Chondrocyte (in vitro differentiated cells): ENCODE results near the gene MUL1. TPM values are rescaled to one million over a fixed set of nuclear protein-coding genes. Genes with fewer than 3 reads are reported as not detected.

Experiments used
- DNase-seq: peaks from one replicate; pipeline ENCODE4 v3.0.0; 2021; ENCODE audit warnings: mixed read lengths, low spot score
- H3K27ac Mint-ChIP-seq: one replicate; pipeline ENCODE4 v1.8.0; 2021; ENCODE audit warnings: mild to moderate bottlenecking, moderate library complexity, mixed read lengths; ENCODE audit not compliant: unreplicated experiment
- H3K27me3 Mint-ChIP-seq: 2 replicates; pipeline ENCODE4 v1.8.0; 2021; ENCODE audit warnings: low read depth, mixed read lengths
- H3K36me3 Mint-ChIP-seq: 2 replicates; pipeline ENCODE4 v1.8.0; 2021; ENCODE audit warnings: low read depth, mixed read lengths
- H3K4me1 Mint-ChIP-seq: 2 replicates; pipeline ENCODE4 v1.8.0; 2021; ENCODE audit warnings: low read depth, mild to moderate bottlenecking, mixed read lengths
- H3K4me3 Mint-ChIP-seq: one replicate; pipeline ENCODE4 v1.8.0; 2021; ENCODE audit warnings: mild to moderate bottlenecking, moderate library complexity, mixed read lengths; ENCODE audit not compliant: unreplicated experiment
- H3K9me3 Mint-ChIP-seq: 2 replicates; pipeline ENCODE4 v1.8.0; 2021; ENCODE audit warnings: low read depth, mixed read lengths
- CTCF ChIP-seq: fragments of 200-600 bp; sonication (generic); IDR thresholded peaks from 2 replicates; pipeline ENCODE4 v1.5.0; 2021; ENCODE audit warnings: antibody characterized with exemption, mild to moderate bottlenecking, moderate library complexity
- total RNA-seq: library from RNA; stranded (reverse); gene quantifications from 3 replicates; pipeline ENCODE4 v1.2.1, GENCODE V29; 2021

The MUL1 gene
- total RNA-seq, 1 donor from 2014 or later, result 38.2 TPM

DNA sequence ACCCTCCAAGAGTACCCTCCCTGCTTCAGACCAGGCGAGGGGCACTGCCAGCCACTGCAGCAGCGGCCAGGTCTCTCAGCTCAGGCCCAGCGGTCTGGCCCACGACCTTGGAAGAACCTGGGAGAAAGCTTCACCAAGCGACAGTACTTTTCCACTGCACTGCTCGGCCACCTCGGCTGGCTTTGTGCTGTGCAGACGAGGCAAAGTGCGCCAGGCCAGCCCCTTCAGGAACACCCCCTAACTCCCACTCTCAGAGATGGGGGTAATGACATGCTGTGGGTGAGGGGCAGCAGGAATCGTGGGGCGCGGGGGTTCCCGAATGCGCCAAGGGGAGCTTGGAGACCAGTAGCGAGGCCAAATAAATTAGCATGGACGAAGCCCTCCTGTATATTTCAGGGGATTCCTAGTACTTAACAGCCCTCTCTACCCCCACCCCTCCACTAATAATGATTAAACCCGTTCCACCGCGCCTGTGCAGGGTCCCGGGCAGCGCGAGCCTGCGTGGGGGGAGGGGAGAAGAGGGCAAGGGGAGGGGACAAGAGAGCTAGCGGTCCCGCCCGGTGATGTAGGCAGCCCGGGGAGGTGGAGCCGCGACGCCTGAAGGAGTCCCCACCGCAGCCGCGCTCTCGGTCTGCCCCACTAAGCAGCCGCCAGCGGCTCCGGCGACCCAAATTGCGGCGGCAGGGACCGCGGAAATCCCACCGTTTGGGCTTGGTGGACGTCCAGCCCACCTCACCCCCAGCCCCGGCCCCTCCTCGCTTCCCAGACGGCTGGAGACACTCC lies 44.2 kb upstream of the MUL1 start, which contains the start of gene FAM43B:
Gene FAM43B (plus strand): TSS at position 629 of the 783 bp plus-strand sequence. CDS start 401 bp downstream, outside the sequence.
- Mint-ChIP-seq H3K4me3 (peak within 1 kb of the TSS; percentile 67), H3K9me3 (no peaks in the 10 kb centered on the region), H3K27me3 (peaks cover 20% of the 10 kb centered on the region), H3K27ac (no peak within 1 kb of the TSS), H3K4me1 (peaks cover 11% of the 10 kb centered on the region), H3K36me3 (no peaks in the 10 kb centered on the region)
- no peak for DNase-seq
- no peak for TF ChIP-seq CTCF

DNA sequence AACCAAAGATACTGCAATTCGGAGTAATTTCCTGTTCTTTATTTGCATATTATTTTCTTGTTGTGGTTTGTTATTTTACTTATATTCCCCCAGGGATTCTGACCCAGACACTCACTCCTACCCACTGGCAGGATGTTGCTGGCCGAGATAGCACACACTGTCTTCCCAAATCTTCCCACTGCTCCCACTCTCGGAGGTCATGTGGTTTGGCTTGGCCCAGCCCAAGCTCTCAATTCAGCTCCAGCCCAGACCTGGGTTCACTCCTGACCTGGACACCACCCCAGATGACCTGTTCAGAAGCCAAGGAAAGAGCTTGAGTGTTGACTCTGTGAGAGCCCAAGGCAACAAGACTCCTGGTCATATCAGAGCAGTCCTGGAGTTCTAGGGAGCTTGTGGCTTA lies 43.2 kb upstream of the MUL1 start:
- Mint-ChIP-seq H3K27me3 (peaks cover 26% of the 10 kb centered on the region), H3K27ac (no peak overlapping the region), H3K9me3 (no peaks in the 10 kb centered on the region), H3K4me3 (no peak overlapping the region), H3K36me3 (no peaks in the 10 kb centered on the region), H3K4me1 (peaks cover 11% of the 10 kb centered on the region)
- DNase-seq, result no peak
- TF ChIP-seq CTCF, result no peak

DNA sequence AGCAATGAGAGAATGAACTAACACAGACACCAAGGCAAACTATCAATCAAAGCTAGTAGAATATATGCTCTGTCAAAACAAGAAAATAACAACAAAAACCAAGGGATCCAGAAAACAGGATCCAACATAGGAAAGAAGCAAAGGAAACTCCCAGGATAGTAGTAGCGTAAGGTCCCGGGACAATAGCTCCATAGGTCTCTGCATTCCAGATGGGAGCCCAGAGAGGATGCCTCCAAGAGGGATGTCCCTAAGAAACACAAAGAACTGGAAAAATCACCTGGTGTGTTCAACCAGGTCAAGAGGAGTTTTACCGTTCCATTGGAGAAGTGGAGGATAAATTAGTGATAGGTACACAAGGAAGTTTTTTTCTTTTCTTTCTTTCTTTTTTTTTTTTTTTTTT lies 38.7 kb upstream of the MUL1 start:
- H3K9me3 Mint-ChIP-seq, result no peaks in the 10 kb centered on the region
- H3K27ac Mint-ChIP-seq, result no peak overlapping the region
- H3K36me3 Mint-ChIP-seq, result no peaks in the 10 kb centered on the region
- no peak for TF ChIP-seq CTCF
- H3K4me1 Mint-ChIP-seq, result no peaks in the 10 kb centered on the region
- no peak for DNase-seq
- H3K4me3 Mint-ChIP-seq, result no peak overlapping the region
- peaks cover 58% of the 10 kb centered on the region for H3K27me3 Mint-ChIP-seq

GRCh38 chr1:20540281-20540680 lies 32.3 kb upstream of the MUL1 start:
- no peaks in the 10 kb centered on the region for H3K9me3 Mint-ChIP-seq
- H3K4me1 Mint-ChIP-seq, result no peaks in the 10 kb centered on the region
- no peak for DNase-seq
- H3K27me3 Mint-ChIP-seq, result peaks cover 71% of the 10 kb centered on the region
- peaks cover 3% of the 10 kb centered on the region for H3K36me3 Mint-ChIP-seq
- no peak for TF ChIP-seq CTCF
- no peak overlapping the region for H3K4me3 Mint-ChIP-seq
- H3K27ac Mint-ChIP-seq, result no peak overlapping the region

DNA sequence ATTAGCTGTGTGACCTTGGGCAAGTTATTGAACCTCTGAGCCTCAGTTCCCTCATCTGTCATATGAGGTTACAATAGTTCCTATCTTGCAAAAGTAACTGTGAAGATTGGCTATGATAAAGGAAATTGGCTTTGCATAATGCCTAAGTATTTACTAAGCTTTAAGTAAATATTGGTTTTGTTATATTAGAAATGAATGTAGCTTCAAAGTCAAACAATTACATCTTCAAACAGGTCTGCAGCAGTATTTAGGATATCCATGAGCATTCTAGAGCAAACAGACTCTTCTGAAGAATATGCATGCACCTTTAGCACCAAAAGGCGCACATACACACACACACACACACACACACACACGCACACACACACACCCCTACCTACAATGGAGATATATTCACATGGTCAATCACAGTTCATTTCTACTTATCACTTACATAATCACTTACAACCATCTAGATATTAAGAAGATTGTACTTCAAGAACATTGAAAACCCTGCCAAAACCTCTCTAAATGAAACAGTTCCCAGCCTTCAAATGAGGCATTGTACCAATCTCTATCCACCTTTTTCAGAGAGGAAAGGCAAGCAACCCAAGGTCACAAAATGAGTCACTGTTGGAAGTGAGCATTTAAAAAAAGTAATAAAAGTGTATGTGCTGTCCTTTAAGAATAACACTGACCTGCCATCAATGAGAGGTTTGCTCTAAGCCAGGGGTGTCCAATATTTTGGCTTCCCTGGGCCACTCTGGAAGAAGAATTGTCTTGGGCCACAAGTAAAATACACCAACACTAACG lies 31.0 kb upstream of the MUL1 start:
- H3K4me1 Mint-ChIP-seq, result no peaks in the 10 kb centered on the region
- DNase-seq, result no peak
- peaks cover 3% of the 10 kb centered on the region for H3K36me3 Mint-ChIP-seq
- no peak overlapping the region for H3K4me3 Mint-ChIP-seq
- H3K9me3 Mint-ChIP-seq, result no peaks in the 10 kb centered on the region
- no peak overlapping the region for H3K27ac Mint-ChIP-seq
- no peak for TF ChIP-seq CTCF
- H3K27me3 Mint-ChIP-seq, result peaks cover 72% of the 10 kb centered on the region
